SK-N-MC (cell line): Measurements from ENCODE around the gene NFATC3.

Experiments used
- DNase-seq: peaks from one replicate; pipeline ENCODE4 v3.0.0-alpha.2; 2011; ENCODE audit warnings: low read depth, low spot score
- H3K27ac ChIP-seq: fragments of 200-600 bp; sonication (generic); 2 replicates; pipeline ENCODE4 v1.5.1; 2016; ENCODE audit warnings: mixed run types
- H3K36me3 ChIP-seq: fragments of 200-600 bp; sonication (generic); 2 replicates; pipeline ENCODE4 v1.6.1; 2017; ENCODE audit warnings: antibody characterized with exemption, low read length, mixed read lengths; ENCODE audit not compliant: insufficient read depth
- H3K4me3 ChIP-seq: fragments of 200-600 bp; sonication (generic); 2 replicates; pipeline ENCODE4 v1.5.1; 2016
- H3K9ac ChIP-seq: fragments of 200-600 bp; sonication (generic); 2 replicates; pipeline ENCODE4 v1.8.0; 2017; ENCODE audit warnings: mixed run types, mixed read lengths; ENCODE audit not compliant: insufficient read length
- H3K9me3 ChIP-seq: fragments of 200-600 bp; sonication (generic); 2 replicates; pipeline ENCODE4 v1.6.1; 2017; ENCODE audit warnings: low read depth, mild to moderate bottlenecking, antibody characterized with exemption, low read length, moderate library complexity, mixed read lengths
- EZH2 ChIP-seq: fragments of 200-600 bp; sonication (generic); IDR thresholded peaks from one replicate; pipeline ENCODE4 v1.6.1; 2017; ENCODE audit warnings: antibody characterized with exemption
- FOXP2 ChIP-seq: optimal IDR thresholded peaks from 2 replicates; pipeline ENCODE3; 2011; ENCODE audit warnings: mild to moderate bottlenecking, moderate library complexity; ENCODE audit not compliant: insufficient read depth; ENCODE audit errors: extremely low read length, control extremely low read depth
- POLR2AphosphoS5 ChIP-seq: IDR thresholded peaks from 2 replicates; pipeline ENCODE4 v1.6.1; 2012; ENCODE audit warnings: mild to moderate bottlenecking, low read depth, low read length, borderline replicate concordance

Gene NFATC3

DNA sequence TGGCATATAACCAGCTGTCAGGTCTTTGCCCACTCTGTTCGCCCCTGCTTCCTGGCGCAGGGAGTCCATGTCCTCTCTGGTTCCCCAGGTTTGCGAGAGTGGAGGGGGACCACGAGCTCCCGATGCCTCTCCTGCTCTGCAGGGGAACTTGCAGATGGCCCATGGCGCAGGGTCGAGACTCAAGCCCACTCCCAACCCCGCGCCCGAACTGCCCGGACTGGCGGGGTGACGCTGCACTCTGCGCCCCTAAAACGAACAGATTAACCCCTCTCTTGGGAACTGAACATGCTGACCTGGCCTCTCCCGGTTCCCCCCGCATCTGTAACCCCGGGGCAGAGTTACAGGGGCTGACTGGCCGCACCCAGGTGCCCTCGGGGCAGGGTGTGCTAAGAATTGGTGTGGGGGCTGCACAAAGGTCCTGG is 159.3 kb downstream of the NFATC3 start:
- no peaks in the 10 kb centered on the region for H3K36me3 ChIP-seq
- peak overlapping the region; percentile 82 for H3K4me3 ChIP-seq
- H3K9ac ChIP-seq: peak overlapping the region; percentile 64
- H3K9me3 ChIP-seq: no peaks in the 10 kb centered on the region
- TF ChIP-seq EZH2 (no peak), FOXP2 (no peak), POLR2AphosphoS5 (no peak)
- no peak for DNase-seq
- H3K27ac ChIP-seq: no peak overlapping the region

DNA sequence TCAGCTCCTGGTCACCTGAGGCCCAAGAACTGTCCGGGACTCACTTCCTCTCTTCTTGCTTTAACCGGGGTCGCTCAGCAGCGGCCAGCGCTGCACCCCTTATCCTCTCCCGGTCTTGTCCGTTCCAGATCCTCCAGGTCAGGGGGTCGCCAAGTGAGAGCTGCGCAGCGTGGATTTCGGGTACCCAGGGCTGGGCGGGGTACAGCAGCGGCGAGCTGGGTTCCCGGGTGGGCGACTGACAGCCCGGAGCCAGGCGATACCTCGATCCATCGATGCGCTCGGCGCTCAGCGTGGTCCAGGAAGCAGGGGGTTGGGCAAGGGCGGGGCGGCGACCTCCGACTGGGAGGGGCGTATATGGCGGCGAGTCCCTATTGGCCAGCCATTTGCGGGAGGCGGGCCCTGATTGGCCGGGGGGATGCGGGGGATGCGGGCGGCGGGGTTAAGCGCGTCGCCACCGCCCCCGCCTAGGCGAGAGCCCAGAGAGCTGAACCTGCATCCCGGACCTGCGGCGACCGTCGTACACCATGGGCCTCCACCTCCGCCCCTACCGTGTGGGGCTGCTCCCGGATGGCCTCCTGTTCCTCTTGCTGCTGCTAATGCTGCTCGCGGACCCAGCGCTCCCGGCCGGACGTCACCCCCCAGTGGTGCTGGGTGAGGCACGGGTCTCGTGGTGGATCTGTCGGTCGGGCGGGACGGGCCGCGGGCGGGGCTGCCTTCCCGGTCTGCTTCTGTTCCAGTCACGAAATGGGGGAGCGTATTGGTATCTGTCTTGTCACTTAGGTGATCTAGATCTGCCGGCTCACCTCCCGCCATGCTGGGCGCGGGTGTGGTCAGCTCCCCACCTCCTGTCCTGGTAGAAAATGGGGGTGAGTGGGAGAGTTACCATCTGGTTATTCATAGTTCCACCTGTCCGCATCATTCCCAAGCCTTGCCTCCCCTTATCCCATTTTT is 160.0 kb downstream of the NFATC3 start, which contains the start of gene PLA2G15:
Gene PLA2G15 (plus strand): TSS at position 471 of the 951 bp plus-strand sequence. CDS start 54 bp downstream, at position 525.
- Histone ChIP-seq H3K9me3 (no peaks in the 10 kb centered on the region), H3K9ac (peak within 1 kb of the TSS; percentile 64), H3K27ac (no peak within 1 kb of the TSS), H3K36me3 (no peaks in the 10 kb centered on the region), H3K4me3 (peak within 1 kb of the TSS; percentile 82)
- TF ChIP-seq EZH2 (no peak), POLR2AphosphoS5 (no peak; the same call in 1 of the 2 replicates), FOXP2 (no peak)
- peak; percentile 8 for DNase-seq

DNA sequence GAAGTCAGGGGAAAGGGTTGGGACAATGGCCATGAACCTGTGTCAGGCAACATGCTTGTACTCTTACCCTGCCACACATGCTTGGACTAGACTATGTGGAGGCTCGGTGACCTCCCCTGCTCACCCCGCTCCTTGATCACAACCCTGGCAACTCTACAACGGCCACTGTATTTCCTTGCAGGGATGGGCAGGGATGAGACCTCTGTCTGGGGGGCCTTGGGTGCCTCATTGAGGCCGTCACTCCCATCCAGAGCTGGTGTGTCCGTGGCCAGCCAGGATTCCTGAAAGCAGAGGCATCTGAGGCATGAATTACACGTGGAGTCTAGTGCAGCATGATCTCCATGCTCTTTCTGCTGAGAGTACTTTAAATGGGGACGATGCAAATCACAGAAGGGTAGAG is 161.0 kb downstream of the NFATC3 start:
- no peak for TF ChIP-seq POLR2AphosphoS5
- no peak for TF ChIP-seq EZH2
- no peak for TF ChIP-seq FOXP2
- no peak overlapping the region for H3K27ac ChIP-seq
- H3K36me3 ChIP-seq: no peaks in the 10 kb centered on the region
- H3K4me3 ChIP-seq: no peak overlapping the region
- no peak for DNase-seq
- no peaks in the 10 kb centered on the region for H3K9me3 ChIP-seq
- H3K9ac ChIP-seq: no peak overlapping the region

DNA sequence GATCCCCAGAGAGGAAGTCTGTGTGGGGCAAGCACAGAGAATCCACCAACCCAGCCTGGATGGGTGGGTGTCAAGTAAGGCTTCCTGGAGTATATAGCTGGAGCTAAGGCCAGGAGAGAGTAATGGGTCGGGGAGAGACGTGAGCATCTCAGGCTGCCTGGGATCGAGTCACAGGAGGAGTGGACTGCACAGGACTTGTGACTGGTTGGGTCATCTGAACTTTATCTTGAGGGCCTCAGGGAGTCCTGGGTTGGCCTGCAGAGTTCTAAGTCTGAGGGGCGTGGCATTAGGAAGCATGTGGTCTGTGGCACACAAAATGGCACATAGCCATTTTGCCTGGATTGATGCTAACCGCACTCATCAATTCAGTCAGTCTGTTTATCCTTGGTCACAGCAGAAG is 161.5 kb downstream of the NFATC3 start:
- H3K9me3 ChIP-seq: no peaks in the 10 kb centered on the region
- TF ChIP-seq EZH2: no peak
- no peak for TF ChIP-seq FOXP2
- TF ChIP-seq POLR2AphosphoS5: no peak
- no peak for DNase-seq
- H3K27ac ChIP-seq: no peak overlapping the region
- H3K36me3 ChIP-seq: no peaks in the 10 kb centered on the region
- H3K9ac ChIP-seq: no peak overlapping the region
- H3K4me3 ChIP-seq: no peak overlapping the region

DNA sequence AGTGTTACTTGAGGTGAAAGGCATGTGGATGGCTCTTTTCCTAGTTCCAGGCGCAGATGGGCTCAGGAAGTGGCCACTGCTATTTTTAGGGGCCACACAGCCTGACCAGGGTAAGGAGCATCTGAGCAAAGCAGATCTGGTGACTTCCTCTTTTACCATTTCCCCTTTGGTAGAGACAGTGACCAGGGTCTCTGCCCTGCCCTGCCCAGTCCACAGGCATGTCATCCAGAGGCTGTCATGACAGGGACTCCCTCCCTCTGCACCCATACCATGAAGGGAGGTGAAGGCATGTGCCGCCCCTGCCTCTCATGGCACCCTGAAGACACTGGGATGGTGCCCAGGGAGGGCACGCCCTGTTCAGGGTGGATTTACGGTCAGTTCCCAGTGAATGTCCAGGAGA is 162.2 kb downstream of the NFATC3 start:
- no peaks in the 10 kb centered on the region for H3K9me3 ChIP-seq
- no peak overlapping the region for H3K9ac ChIP-seq
- TF ChIP-seq POLR2AphosphoS5 (no peak), EZH2 (no peak), FOXP2 (no peak)
- H3K36me3 ChIP-seq: no peaks in the 10 kb centered on the region
- H3K4me3 ChIP-seq: no peak overlapping the region
- no peak for DNase-seq
- no peak overlapping the region for H3K27ac ChIP-seq

DNA sequence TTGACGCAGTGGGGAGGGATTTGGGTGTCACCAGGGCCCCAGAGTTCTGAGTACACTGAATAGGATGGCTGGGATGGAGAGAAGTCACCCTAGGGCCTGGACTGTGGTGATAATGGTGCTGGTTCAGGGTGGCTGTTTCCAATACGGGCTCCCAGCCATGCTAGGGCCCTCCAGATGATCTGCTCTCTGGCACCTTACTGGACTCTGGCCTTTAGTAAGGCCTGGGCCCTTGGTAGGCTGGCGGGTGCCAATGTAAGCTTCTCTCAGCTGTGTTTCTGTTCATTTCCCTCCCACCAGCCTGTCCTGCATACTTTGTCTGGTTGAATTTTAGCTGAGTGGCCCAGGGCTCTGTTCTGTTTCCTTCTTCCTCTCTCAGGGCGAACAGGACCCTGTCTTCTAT is 162.8 kb downstream of the NFATC3 start:
- Histone ChIP-seq H3K9ac (no peak overlapping the region), H3K9me3 (no peaks in the 10 kb centered on the region), H3K36me3 (no peaks in the 10 kb centered on the region), H3K4me3 (no peak overlapping the region), H3K27ac (no peak overlapping the region)
- TF ChIP-seq POLR2AphosphoS5 (no peak), EZH2 (no peak), FOXP2 (no peak)
- DNase-seq: no peak

DNA sequence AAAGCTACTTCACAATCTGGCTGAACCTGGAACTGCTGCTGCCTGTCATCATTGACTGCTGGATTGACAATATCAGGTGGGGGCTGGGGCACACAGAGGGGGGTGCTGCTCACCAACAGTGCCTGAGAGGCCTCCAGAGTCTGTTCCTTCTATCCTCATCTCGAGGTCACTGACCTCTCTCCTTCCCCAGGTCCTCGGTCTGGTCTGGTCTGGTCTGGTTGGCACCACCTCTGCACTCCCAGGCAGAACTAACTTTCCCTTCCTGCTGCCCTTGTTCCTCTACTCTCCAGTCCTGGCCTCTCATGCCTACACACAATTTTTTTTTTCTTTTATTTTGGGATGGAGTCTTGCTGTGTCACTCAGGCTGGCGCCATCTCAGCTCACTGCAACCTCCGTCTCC is 164.2 kb downstream of the NFATC3 start:
- no peaks in the 10 kb centered on the region for H3K36me3 ChIP-seq
- no peak for DNase-seq
- TF ChIP-seq POLR2AphosphoS5: no peak
- no peak for TF ChIP-seq FOXP2
- TF ChIP-seq EZH2: no peak
- H3K4me3 ChIP-seq: no peak overlapping the region
- H3K9me3 ChIP-seq: no peaks in the 10 kb centered on the region
- no peak overlapping the region for H3K27ac ChIP-seq
- no peak overlapping the region for H3K9ac ChIP-seq

DNA sequence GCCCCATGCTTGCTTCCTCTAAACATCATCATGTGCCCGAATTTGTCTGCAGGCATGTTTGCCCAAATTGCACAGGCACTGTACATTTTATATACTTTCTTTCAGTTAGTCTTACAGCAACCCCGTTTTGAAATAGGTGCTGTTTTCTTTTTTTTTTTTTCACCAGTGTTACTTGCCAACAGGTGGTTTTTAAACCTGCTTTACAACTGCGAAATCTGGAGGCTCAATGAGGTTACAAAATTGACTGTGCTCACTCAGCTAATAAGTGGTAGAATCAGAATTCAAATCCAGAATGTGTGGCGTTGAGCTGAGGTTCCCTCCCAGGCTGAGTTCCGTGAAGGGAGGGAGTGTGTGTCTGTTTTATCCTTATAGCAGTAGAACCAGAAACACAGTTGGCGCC is 165.8 kb downstream of the NFATC3 start:
- no peak for DNase-seq
- H3K36me3 ChIP-seq: no peaks in the 10 kb centered on the region
- H3K27ac ChIP-seq: no peak overlapping the region
- H3K9me3 ChIP-seq: no peaks in the 10 kb centered on the region
- no peak overlapping the region for H3K9ac ChIP-seq
- TF ChIP-seq FOXP2 (no peak), POLR2AphosphoS5 (no peak), EZH2 (no peak)
- no peak overlapping the region for H3K4me3 ChIP-seq

DNA sequence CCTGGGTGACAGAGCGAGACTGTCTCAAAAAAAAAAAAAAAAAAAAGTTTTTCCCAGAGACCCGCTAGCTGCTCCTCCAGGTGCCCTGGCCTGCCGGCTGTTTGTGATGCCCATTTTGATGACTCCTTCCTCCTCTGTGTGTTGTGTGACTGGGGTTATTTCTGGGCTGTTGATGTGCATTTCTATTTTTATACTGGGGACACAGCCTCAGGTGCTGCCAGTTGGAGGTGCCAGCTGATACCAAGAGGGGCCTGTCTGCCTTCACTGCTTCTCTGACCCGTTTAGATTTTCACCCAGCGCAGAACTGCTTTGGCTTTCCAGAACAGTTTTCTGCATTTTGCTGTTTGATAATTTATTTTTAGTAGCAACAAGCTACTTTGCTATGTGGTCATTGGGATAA is 166.7 kb downstream of the NFATC3 start:
- no peak for DNase-seq
- TF ChIP-seq FOXP2 (no peak), EZH2 (no peak), POLR2AphosphoS5 (no peak)
- Histone ChIP-seq H3K9ac (no peak overlapping the region), H3K36me3 (no peaks in the 10 kb centered on the region), H3K27ac (no peak overlapping the region), H3K4me3 (no peak overlapping the region), H3K9me3 (no peaks in the 10 kb centered on the region)
